Spleen (tissue), 11 donors: ENCODE data around the gene HOMER3. TPM values are rescaled to one million over a fixed set of nuclear protein-coding genes. Genes with fewer than 3 reads are reported as not detected.
A peak's percentile ranks its signal among the peaks of the same experiment; 100 is the strongest.

Experiments
- DNase-seq: peaks from one replicate; pipeline ENCODE4 v3.0.0-alpha.2; 2020
- H3K27ac ChIP-seq, 8 donors: fragments of 200-600 bp; sonication (generic) in 7 of 8; 1 replicate in 4 of 8; 2 replicates in 4 of 8; pipeline versions ENCODE4 v1.5.0 to v1.8.0; 2016 to 2021; ENCODE audit warnings: inconsistent platforms in 4 of 8, mild to moderate bottlenecking in 4 of 8, moderate library complexity in 1 of 8
- H3K27me3 ChIP-seq, 7 donors: fragments of 200-600 bp; sonication (generic) in 6 of 7; replicated peaks in 1 of 7; 1 replicate in 4 of 7; 2 replicates in 3 of 7; pipeline versions ENCODE4 v1.5.0 to v1.8.0; 2016 to 2021; ENCODE audit warnings: inconsistent platforms in 3 of 7, mild to moderate bottlenecking in 1 of 7
- H3K36me3 ChIP-seq, 6 donors: fragments of 200-600 bp; sonication (generic) in 5 of 6; 1 replicate in 4 of 6; 2 replicates in 2 of 6; pipeline versions ENCODE4 v1.5.0 to v1.8.0; 2016 to 2021; ENCODE audit warnings: inconsistent platforms in 2 of 6
- H3K4me1 ChIP-seq, 6 donors: fragments of 200-600 bp; sonication (generic) in 5 of 6; 1 replicate in 3 of 6; 2 replicates in 3 of 6; pipeline versions ENCODE4 v1.5.0 to v1.8.0; 2016 to 2021; ENCODE audit warnings: inconsistent platforms in 3 of 6
- H3K4me3 ChIP-seq, 8 donors: fragments of 200-600 bp; sonication (generic) in 7 of 8; 1 replicate in 4 of 8; 2 replicates in 4 of 8; pipeline versions ENCODE4 v1.5.0 to v1.8.0; 2016 to 2021; ENCODE audit warnings: inconsistent platforms in 4 of 8, mild to moderate bottlenecking in 4 of 8, moderate library complexity in 2 of 8
- H3K9me3 ChIP-seq, 8 donors: fragments of 200-600 bp; sonication (generic) in 7 of 8; 1 replicate in 4 of 8; 2 replicates in 4 of 8; pipeline versions ENCODE4 v1.5.0 to v1.8.0; 2016 to 2021; ENCODE audit warnings: inconsistent platforms in 4 of 8
- CTCF ChIP-seq, 11 experiments: fragments of 200-600 bp in 7 of 11; fragments of 450-650 bp in 4 of 11; sonication (generic) in 4 of 11; IDR thresholded peaks in 8 of 11; conservative IDR thresholded peaks in 3 of 11; 1 replicate in 7 of 11; 2 replicates in 4 of 11; pipeline versions ENCODE4 v1.4.0 to v1.8.0; 2016 to 2021; ENCODE audit warnings: antibody characterized with exemption in 11 of 11, inconsistent platforms in 4 of 11, mild to moderate bottlenecking in 1 of 11
- POLR2A ChIP-seq, 3 donors: fragments of 450-650 bp; IDR thresholded peaks; one replicate each; pipeline ENCODE4 v1.5.1; 2017; ENCODE audit warnings: antibody characterized with exemption in 3 of 3, mild to moderate bottlenecking in 1 of 3
- POLR2AphosphoS5 ChIP-seq, 3 donors: sonication (generic); formaldehyde crosslinking; IDR thresholded peaks; one replicate each; pipeline ENCODE4 v1.5.1; 2017; ENCODE audit warnings: antibody characterized with exemption in 3 of 3
- WGBS, 5 donors: extraction: QIAGEN DNeasy Blood & Tissue Kit in 3 of 5; methylation state at CpG; one replicate each; pipeline versions ENCODE4 v1.1.5 to v1.1.7; 2013 to 2018; 5-methylcytosine and 5-hydroxymethylcytosine counted together
- intact Hi-C: fragments of 100-400 bp; cut with DNase I; formaldehyde crosslinking; loops from one replicate; pipeline ENCODE4 v1.15.0; 2023; ENCODE audit warnings: low total_unique reads
- polyA plus RNA-seq, 3 donors: library from polyadenylated mRNA; stranded (reverse); fragments of 200-250 nt; gene quantifications; one replicate each; pipeline ENCODE4 v1.2.1, GENCODE V29; 2013
- total RNA-seq, 7 donors: library from RNA; depleted of rRNA in 3 of 7; stranded (reverse); fragments of >200 nt in 3 of 7; fragmentation: NEBNext Ultra II Directional in 4 of 7; extraction: Animal tissue kit (Norgen Biotek cat#: 25700) in 4 of 7; gene quantifications; one replicate each; pipeline versions ENCODE4 v1.1.0 to v1.2.1, GENCODE V29; 2016 to 2021
- donor health status: healthy with polysubstance abuse.
- donor health status: DM: no; HTN: no; CAD: no; lungs with moderate emphysema.
- donor health status: DM: no; HTN: no; CAD: no.
- donor health status: Bipolar disorder and iron deficiency.
- donor health status: healthy.
- donor health status: DM: no; HTN: no; CAD: no.
- donor health status: DM: yes; HTN: yes; CAD: no.

The HOMER3 gene
- total and polyA plus RNA-seq, 10 donors: 22.4 to 279 (median 86.5) TPM

GRCh38 chr19:18972851-18973250, 31.8 kb upstream of the HOMER3 start:
- Histone ChIP-seq H3K27me3 (peaks cover 0 to 15% (median 0%) of the 10 kb centered on the region in 7 donors), H3K9me3 (peaks cover 0 to 5% (median 0%) of the 10 kb centered on the region in 8 donors), H3K4me1 (peaks cover 0 to 75% (median 38%) of the 10 kb centered on the region in 6 donors), H3K4me3 (peak overlapping the region in 1 of 8 donors; percentile 28), H3K27ac (peak overlapping the region; percentile 60 to 91 (median 88)), H3K36me3 (no peaks in the 10 kb centered on the region)
- TF ChIP-seq CTCF (IDR thresholded peaks at IDR 0.05 in 8 of 11, conservative IDR thresholded peaks at IDR 0.05 in 3 of 11) (no peak), POLR2A (IDR thresholded peaks at IDR 0.05) (no peak), POLR2AphosphoS5 (IDR thresholded peaks at IDR 0.05) (no peak)
- WGBS, 5 donors: 56 to 74% (median 59%) methylated on average over 4 to 5 of the region's 5 CpGs
- intact Hi-C loops: no loop called here
- no peak for DNase-seq

- H3K9me3 ChIP-seq: peaks cover 0 to 5% (median 0%) of the 10 kb centered on the region in 8 donors
- peaks cover 0 to 75% (median 42%) of the 10 kb centered on the region in 6 donors for H3K4me1 ChIP-seq
- no peak for DNase-seq
- H3K36me3 ChIP-seq: no peaks in the 10 kb centered on the region
- WGBS, 5 donors: 8 to 25% (median 16%) methylated on average over 12 of the region's 12 CpGs
- H3K4me3 ChIP-seq: peak overlapping the region in 1 of 8 donors; percentile 28
- peaks cover 0 to 15% (median 0%) of the 10 kb centered on the region in 7 donors for H3K27me3 ChIP-seq
- H3K27ac ChIP-seq: peak overlapping the region; percentile 60 to 91 (median 88)
- peak in 1 of 3 donors; percentile 44 for TF ChIP-seq POLR2AphosphoS5 (IDR thresholded peaks at IDR 0.05)
- TF ChIP-seq POLR2A (IDR thresholded peaks at IDR 0.05): no peak
- intact Hi-C loops: no loop called here
Observed at GRCh38 chr19:18972301-18972811, 31.3 kb upstream of the HOMER3 start.

GRCh38 chr19:18969931-18970659, 29.1 kb upstream of the HOMER3 start:
- H3K27ac ChIP-seq: peak overlapping the region in 6 of 8 donors; percentile 77 to 91 (median 88)
- no peak for TF ChIP-seq POLR2AphosphoS5 (IDR thresholded peaks at IDR 0.05)
- TF ChIP-seq CTCF (IDR thresholded peaks at IDR 0.05 in 8 of 11, conservative IDR thresholded peaks at IDR 0.05 in 3 of 11): no peak
- no peak for TF ChIP-seq POLR2A (IDR thresholded peaks at IDR 0.05)
- H3K9me3 ChIP-seq: peaks cover 0 to 5% (median 0%) of the 10 kb centered on the region in 8 donors
- H3K36me3 ChIP-seq: no peaks in the 10 kb centered on the region
- H3K4me3 ChIP-seq: no peak overlapping the region
- intact Hi-C loops: no loop called here
- peaks cover 0 to 79% (median 48%) of the 10 kb centered on the region in 6 donors for H3K4me1 ChIP-seq
- WGBS, 5 donors: 76 to 90% (median 82%) methylated on average over 13 of the region's 13 CpGs
- DNase-seq: no peak
- H3K27me3 ChIP-seq: peaks cover 0 to 15% (median 0%) of the 10 kb centered on the region in 7 donors

GRCh38 chr19:18967358-18968146, 26.5 kb upstream of the HOMER3 start:
- TF ChIP-seq CTCF (IDR thresholded peaks at IDR 0.05 in 8 of 11, conservative IDR thresholded peaks at IDR 0.05 in 3 of 11): no peak
- no peak for TF ChIP-seq POLR2A (IDR thresholded peaks at IDR 0.05)
- TF ChIP-seq POLR2AphosphoS5 (IDR thresholded peaks at IDR 0.05): peak in 2 of 3 donors; percentile 64 to 90
- peaks cover 0 to 5% (median 0%) of the 10 kb centered on the region in 8 donors for H3K9me3 ChIP-seq

More at GRCh38 chr19:18967358-18968146, 26.5 kb upstream of the HOMER3 start:
- peak; percentile 88 for DNase-seq
- Histone ChIP-seq H3K27me3 (peaks cover 0 to 22% (median 0%) of the 10 kb centered on the region in 7 donors), H3K4me3 (peak overlapping the region in 1 of 8 donors; percentile 39), H3K36me3 (no peaks in the 10 kb centered on the region), H3K4me1 (peaks cover 0 to 64% (median 41%) of the 10 kb centered on the region in 6 donors), H3K27ac (peak overlapping the region; percentile 71 to 92 (median 88))
- 9 to 19% (median 14%) methylated on average over 11 of the region's 11 CpGs for WGBS, 5 donors
- intact Hi-C loops: no loop called here
